Right ventricle myocardium inferior (tissue), 1 donor: ENCODE data around the gene HCST. TPM values are rescaled to one million over a fixed set of nuclear protein-coding genes. Genes with fewer than 3 reads are reported as not detected.
A peak's percentile ranks its signal among the peaks of the same experiment; 100 is the strongest.
"Not testable (repeated sequence)": the region's sequence is repeated elsewhere in the genome, so short reads cannot be mapped to it uniquely, and the experiment has no call there.

Experiments
- ATAC-seq: fragments of 200-7000 bp; cut with Tn5 transposase; one replicate; pipeline ENCODE4 v1.9.1; 2020; ENCODE audit warnings: mild to moderate bottlenecking, moderate library complexity
- DNase-seq: peaks from one replicate; pipeline ENCODE4 v3.0.0; 2021; ENCODE audit errors: missing footprints
- intact Hi-C: fragments of 100-400 bp; cut with DNase I; formaldehyde crosslinking; loops from one replicate; pipeline ENCODE4 v1.11.0; 2022
- long read RNA-seq: library from polyadenylated mRNA; unstranded; transcript quantifications from one replicate; pipeline ENCODE4 v2.0.0, GENCODE V29; 2021
- total RNA-seq: library from RNA; stranded (reverse); fragmentation: NEBNext Ultra II Directional; extraction: Animal tissue kit (Norgen Biotek cat#: 25700); gene quantifications from one replicate; pipeline ENCODE4 v1.2.1, GENCODE V29; 2021
- donor health status: DM: no; HTN: yes; CAD: no; lungs with severe emphysema.

Gene HCST, protein sequence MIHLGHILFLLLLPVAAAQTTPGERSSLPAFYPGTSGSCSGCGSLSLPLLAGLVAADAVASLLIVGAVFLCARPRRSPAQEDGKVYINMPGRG
- 6.3 TPM for total RNA-seq
- long read RNA-seq, partial matches to known transcripts = 0 of 2 reads
- long read RNA-seq, other reads (novel, unspliced or antisense) = 0 of 2 reads

DNA sequence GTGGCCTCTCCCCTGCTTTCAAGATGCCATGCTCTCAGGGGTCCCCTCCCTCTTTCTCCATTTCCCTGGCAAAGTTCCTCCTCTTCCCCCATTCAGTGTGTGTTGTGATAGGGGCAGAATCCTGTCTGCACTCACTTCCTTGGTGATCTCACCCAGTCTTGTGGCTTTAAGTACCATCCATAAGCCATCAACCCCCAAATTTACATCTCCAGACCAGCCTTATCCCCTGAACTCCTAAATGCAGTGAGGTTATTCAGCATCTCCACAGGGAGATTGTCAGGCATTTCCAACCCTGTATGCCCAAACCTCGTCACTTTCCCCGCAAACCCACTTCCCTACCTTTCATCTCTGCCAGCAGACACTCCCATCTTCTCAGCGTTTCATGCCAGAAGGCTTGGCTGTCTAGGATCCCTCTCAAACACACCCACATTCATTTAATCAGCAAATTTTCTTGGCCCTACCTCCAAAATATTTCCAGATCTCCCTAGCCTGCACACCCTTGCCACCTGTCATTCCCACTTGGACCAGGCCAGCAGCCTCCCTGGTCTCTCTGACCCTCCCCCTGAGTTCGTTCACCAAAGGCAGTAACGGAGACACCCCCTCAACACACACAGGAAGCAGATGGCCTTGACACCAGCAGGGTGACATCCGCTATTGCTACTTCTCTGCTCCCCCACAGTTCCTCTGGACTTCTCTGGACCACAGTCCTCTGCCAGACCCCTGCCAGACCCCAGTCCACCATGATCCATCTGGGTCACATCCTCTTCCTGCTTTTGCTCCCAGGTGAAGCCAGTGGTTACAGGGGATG, at the start of gene HCST:
Gene HCST, plus strand, starts transcription at position 676 of the 808 bp plus-strand sequence. Its CDS starts 65 bp downstream, at position 741.
- ATAC-seq (no peak), DNase-seq (no peak)
- intact Hi-C loops = no loop called here

DNA sequence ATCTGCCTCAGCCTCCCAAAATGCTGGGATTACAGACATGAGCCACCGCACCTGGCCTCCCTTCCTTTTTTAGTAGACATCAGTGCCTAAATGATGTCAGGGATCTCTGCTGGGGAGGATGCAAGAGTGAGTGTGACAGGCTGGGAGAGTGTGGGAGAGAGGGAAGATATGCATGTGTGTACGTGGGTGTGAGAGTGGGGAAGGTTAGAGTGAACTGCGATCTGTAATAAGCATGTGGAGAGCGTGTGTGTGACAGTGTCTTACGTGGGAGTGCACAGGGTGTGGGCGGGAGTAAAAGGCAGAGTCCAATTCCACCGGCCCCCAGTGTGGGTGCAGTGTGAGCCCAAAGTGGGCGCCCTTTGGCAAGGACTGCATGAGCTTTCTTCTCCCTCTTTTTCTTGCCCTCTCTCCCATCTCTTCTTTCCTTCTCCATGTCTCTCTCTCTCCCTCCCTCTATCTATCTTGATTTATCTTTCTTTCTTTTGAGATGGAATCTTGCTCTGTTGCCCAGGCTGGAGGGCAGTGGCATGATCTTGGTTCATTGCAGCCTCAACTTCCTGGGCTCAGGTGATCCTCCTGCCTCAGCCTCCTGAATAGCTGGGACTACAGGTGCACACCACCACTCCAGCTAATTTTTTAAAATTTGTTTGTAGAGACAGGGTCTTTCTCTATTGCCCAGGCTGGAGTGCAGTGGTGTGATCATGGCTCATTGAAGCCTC, 49.1 kb upstream of the HCST start:
- intact Hi-C loops = no loop called here
- peak; percentile 11 for DNase-seq
- ATAC-seq = no peak

DNA sequence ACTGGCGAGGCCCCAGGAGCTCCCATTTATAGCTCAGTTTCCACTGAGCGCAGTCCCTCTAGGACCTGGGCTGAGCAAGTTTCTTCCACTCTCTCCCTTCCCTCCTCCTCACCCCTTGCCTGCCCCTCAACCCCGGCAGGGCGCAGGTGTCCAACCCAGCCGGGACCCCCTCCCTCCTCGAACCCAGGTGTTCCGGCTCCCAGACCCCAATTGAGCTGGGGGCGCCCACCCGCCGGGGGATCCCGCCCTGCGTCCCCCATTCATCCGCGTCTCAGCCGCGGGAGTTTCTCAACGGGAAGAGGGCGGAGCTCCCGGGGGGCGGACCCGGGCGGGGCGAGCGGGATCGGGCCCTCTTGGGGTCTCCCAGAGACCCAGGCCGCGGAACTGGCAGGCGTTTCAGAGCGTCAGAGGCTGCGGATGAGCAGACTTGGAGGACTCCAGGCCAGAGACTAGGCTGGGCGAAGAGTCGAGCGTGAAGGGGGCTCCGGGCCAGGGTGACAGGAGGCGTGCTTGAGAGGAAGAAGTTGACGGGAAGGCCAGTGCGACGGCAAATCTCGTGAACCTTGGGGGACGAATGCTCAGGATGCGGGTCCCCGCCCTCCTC, 45.7 kb upstream of the HCST start, which contains the start of gene KIRREL2:
Gene KIRREL2, plus strand, starts transcription at position 366 of the 604 bp plus-strand sequence. Its CDS starts 209 bp downstream, at position 575.
- no peak for ATAC-seq
- peak; percentile 51 for DNase-seq
- intact Hi-C loops = no loop called here

- ATAC-seq (no peak), DNase-seq (peak; percentile 1)
- intact Hi-C loops = no loop called here
Measured at GRCh38 chr19:35858311-35858710, 44.0 kb upstream of the HCST start.

DNA sequence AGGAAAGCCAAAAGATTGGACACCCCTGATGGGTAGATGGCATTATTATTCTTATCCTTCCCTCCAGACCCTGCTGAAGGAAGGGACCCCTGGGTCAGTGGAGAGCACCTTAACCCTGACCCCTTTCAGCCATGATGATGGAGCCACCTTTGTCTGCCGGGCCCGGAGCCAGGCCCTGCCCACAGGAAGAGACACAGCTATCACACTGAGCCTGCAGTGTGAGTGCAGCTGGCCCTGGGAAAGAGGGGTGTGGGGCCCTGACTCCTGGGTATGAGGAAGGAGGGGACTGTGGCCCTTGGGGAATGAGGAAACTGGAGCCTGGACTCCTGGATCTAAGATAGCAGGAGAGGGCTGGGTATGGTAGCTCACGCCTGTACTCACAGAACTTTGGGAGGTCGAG, 42.9 kb upstream of the HCST start:
- no peak for DNase-seq
- no peak for ATAC-seq
- intact Hi-C loops = no loop called here

- intact Hi-C loops = no loop called here
- no peak for DNase-seq
- no peak for ATAC-seq
Measured at GRCh38 chr19:35860436-35860817, 41.9 kb upstream of the HCST start.

GRCh38 chr19:35860818-35861639, 41.3 kb upstream of the HCST start:
- no peak for ATAC-seq

GRCh38 chr19:35861640-35862160, 40.6 kb upstream of the HCST start:
- intact Hi-C loops = no loop called here
- ATAC-seq (no peak), DNase-seq (no peak)

More at GRCh38 chr19:35860818-35861639, 41.3 kb upstream of the HCST start:
- no peak for DNase-seq
- intact Hi-C loops = no loop called here

DNA sequence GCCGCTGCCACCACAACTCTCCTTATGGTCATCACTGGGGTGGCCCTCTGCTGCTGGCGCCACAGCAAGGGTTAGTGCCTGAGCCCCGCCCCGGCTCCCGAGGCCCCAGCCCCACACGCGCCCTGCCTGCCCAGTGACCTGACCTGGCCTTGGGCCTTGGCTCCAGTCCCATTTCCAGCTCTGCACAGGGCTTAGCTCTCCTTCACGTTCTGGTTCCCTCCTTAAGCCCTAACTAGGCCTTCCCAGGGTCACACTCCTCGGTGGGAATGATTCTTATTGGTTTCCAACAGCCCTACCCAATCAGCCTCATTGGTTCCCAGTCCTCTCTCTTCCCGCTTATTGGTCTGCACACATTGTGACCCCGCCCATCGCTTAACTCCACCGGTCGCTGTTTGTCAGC, 39.8 kb upstream of the HCST start:
- no peak for ATAC-seq
- intact Hi-C loops = no loop called here

DNA sequence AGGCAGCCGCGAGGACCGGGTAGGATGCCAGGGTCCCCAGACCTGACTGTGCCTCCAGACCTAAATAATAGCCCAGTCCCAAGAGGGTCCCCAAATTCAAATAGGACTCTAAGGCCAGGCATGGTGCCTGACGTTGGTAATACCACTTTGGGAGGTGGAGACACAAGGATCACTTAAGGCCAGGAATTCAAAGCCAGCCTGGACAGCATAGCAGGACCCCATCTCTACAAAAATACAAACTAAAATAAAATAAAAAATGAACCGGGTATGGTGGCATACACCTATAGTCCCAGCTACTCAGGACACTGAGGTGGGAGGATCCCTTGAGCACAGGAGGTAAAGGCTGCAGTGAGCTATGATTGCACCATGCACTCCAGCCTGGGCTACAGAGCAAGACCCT, 39.3 kb upstream of the HCST start:
- intact Hi-C loops = no loop called here
- peak; percentile 3 for DNase-seq
- no peak for ATAC-seq

More for the DNA sequence above, 39.8 kb upstream of the HCST start:
- DNase-seq = peak; percentile 27

- DNase-seq (peak; percentile 84), ATAC-seq (peak; percentile 93)
- intact Hi-C loops = no loop called here
Measured at GRCh38 chr19:35868172-35868822, 34.0 kb upstream of the HCST start, which contains the start of gene APLP1. APLP1 (plus strand) TSS chr19:35868574; CDS start chr19:35868637, 63 bp downstream.

DNA sequence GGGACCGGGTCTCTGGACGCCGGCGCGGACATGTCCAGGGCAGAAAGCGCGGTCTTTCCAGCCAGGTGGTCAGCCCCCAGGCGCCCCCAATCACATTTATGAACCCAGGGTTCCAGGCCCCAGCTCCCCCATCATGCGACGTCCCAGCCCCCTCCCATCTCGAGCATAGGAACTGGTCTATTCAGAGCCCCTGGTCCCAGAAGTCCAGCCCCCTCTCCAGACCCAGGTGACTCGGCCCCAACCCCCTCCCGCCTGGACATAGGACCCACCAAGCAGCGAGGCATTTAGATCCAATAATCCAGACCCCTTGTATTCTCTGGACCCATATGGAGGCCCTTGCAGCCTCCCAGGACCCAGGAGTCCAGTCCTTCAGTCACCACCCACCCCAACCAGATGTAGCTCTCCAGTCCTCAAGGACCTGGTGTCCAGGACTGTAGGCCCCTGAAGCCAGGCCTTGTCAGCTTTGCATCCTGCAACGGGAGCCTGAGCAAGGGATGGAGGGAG, 33.5 kb upstream of the HCST start:
- no peak for ATAC-seq
- intact Hi-C loops = no loop called here
- DNase-seq = no peak

DNA sequence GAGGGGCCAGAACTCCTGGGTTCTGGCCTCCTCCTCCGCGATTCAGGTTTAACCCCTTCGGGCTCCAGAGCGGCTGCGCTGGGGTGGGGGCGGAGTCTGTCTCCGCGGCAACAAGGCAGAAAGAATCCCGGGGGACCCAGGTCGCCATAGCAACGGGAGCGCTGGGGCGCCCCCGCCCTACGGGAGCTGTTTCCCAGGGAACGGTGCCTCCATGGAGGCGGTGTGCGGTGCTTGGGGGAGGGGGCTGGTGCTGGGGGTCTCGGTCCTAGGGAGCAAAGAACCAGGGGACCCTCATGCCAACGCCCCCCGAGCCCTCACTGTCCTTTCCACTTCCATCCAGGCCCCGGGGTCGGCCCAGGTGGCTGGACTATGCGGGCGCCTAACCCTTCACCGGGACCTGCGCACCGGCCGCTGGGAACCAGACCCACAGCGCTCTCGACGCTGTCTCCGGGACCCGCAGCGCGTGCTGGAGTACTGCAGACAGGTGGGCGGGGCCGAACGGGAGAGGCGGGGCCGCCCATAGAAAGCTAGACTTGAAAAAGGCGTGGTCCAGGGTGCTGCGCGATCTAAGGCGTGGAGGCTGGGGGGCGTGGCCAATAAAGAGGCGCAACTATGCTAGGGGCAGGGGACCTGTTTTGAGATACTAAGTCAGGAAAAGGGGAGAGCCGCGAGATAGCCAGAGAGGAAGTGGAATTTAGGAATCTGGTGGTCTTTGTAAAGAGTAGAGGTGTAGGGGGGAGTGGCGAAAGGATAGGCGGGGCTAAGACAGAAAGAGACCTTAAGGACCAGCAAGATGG, 32.8 kb upstream of the HCST start:
- ATAC-seq (peak; percentile 44), DNase-seq (peak; percentile 85)
- intact Hi-C loops = no loop called here

DNA sequence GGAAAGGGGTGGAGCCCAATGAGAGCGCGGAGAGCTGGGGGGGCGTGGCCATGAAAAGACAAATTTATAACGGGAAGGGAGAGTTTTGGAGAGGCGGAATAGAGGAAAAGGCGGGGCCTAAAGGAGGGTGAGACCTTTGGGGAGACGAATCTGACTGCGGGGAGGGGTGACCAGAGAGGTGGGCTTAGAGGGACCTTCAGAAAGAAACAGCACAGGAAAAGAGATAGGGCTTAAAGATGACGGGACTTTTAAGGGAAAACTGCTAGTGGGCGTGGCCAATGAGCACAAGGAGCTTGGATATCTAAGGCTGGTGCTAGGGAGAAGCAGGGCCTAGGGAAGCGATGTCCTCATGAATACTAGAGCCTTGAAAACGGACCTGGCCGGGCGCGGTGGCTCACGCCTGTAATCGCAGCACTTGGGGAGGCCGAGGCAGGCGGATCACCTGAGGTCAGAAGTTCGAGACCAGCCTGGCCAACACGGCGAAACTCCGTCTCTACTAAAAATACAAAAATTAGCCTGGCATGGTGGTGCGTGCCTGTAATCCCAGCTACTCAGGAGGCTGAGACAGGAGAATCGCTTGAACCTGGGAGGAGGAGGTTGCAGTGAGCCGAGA, 32.1 kb upstream of the HCST start:
- intact Hi-C loops, ATAC-seq: not testable (repeated sequence)
- peak; percentile 53 for DNase-seq

GRCh38 chr19:35870798-35871197, 31.5 kb upstream of the HCST start:
- peak; percentile 3 for DNase-seq
- ATAC-seq = no peak
- intact Hi-C loops = no loop called here

- ATAC-seq (no peak), DNase-seq (peak; percentile 25)
- intact Hi-C loops = no loop called here
Measured at GRCh38 chr19:35871611-35872010, 30.7 kb upstream of the HCST start.
